Measurements from ENCODE around the gene CCR7.

The CCR7 gene

GRCh38 chr17:40524243-40524965 is 40.9 kb downstream of the CCR7 start:
- Histone ChIP-seq H3K9ac (no peak overlapping the region), H3K4me2 (no peak overlapping the region), H3K79me2 (ENCODE audit: insufficient read depth, low read depth) (no peaks in the 10 kb centered on the region), H2AFZ (ENCODE audit: low read depth) (no peak overlapping the region), H3K27ac (no peak overlapping the region), H3K27me3 (ENCODE audit: insufficient read depth, low read depth) (no peaks in the 10 kb centered on the region), H3K4me3 (IDR thresholded peaks at IDR 0.05; ENCODE audit: insufficient read depth, low read depth, low read length) (no peak overlapping the region), H3K4me1 (ENCODE audit: low read depth, poor library complexity, severe bottlenecking) (peaks cover 22% of the 10 kb centered on the region), H4K20me1 (ENCODE audit: insufficient read depth) (no peaks in the 10 kb centered on the region), H3K36me3 (ENCODE audit: insufficient read depth) (no peaks in the 10 kb centered on the region)
- TF ChIP-seq CTCF (conservative IDR thresholded peaks at IDR 0.05; ENCODE audit: low read depth, low read length): no peak

DNA sequence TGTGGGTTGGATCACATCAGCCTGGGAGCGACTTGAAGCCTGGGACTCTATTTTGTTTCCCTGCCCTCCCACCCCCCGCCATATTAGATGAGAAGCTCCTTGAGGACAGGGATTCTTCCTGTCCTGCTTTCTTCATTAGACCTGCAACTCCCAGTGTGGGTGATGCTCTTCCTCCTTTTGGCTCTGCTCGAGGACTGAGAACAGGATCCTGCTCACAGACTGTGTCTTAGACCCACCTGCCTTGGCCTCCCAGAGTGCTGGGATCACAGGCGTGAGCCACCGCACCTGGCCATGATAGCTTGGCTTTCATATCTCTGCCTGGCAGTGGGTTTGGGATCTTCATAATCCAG is 42.3 kb downstream of the CCR7 start:
- TF ChIP-seq CTCF (conservative IDR thresholded peaks at IDR 0.05; ENCODE audit: low read depth, low read length): no peak
- H2AFZ ChIP-seq (ENCODE audit: low read depth): no peak overlapping the region
- no peaks in the 10 kb centered on the region for H3K79me2 ChIP-seq (ENCODE audit: insufficient read depth, low read depth)
- H4K20me1 ChIP-seq (ENCODE audit: insufficient read depth): no peaks in the 10 kb centered on the region
- no peaks in the 10 kb centered on the region for H3K36me3 ChIP-seq (ENCODE audit: insufficient read depth)
- no peak overlapping the region for H3K4me2 ChIP-seq
- H3K4me3 ChIP-seq (IDR thresholded peaks at IDR 0.05; ENCODE audit: insufficient read depth, low read depth, low read length): no peak overlapping the region
- peaks cover 16% of the 10 kb centered on the region for H3K4me1 ChIP-seq (ENCODE audit: low read depth, poor library complexity, severe bottlenecking)
- no peak overlapping the region for H3K9ac ChIP-seq
- no peak overlapping the region for H3K27ac ChIP-seq
- H3K27me3 ChIP-seq (ENCODE audit: insufficient read depth, low read depth): no peaks in the 10 kb centered on the region

- Histone ChIP-seq H3K27ac (no peak overlapping the region), H3K36me3 (ENCODE audit: insufficient read depth) (no peaks in the 10 kb centered on the region), H3K4me3 (IDR thresholded peaks at IDR 0.05; ENCODE audit: insufficient read depth, low read depth, low read length) (no peak overlapping the region), H2AFZ (ENCODE audit: low read depth) (no peak overlapping the region), H3K4me1 (ENCODE audit: low read depth, poor library complexity, severe bottlenecking) (peaks cover 16% of the 10 kb centered on the region), H3K9ac (no peak overlapping the region), H4K20me1 (ENCODE audit: insufficient read depth) (no peaks in the 10 kb centered on the region), H3K79me2 (ENCODE audit: insufficient read depth, low read depth) (no peaks in the 10 kb centered on the region), H3K4me2 (no peak overlapping the region), H3K27me3 (ENCODE audit: insufficient read depth, low read depth) (no peaks in the 10 kb centered on the region)
- TF ChIP-seq CTCF (conservative IDR thresholded peaks at IDR 0.05; ENCODE audit: low read depth, low read length): no peak
Measured at GRCh38 chr17:40522250-40522960, 42.9 kb downstream of the CCR7 start.

DNA sequence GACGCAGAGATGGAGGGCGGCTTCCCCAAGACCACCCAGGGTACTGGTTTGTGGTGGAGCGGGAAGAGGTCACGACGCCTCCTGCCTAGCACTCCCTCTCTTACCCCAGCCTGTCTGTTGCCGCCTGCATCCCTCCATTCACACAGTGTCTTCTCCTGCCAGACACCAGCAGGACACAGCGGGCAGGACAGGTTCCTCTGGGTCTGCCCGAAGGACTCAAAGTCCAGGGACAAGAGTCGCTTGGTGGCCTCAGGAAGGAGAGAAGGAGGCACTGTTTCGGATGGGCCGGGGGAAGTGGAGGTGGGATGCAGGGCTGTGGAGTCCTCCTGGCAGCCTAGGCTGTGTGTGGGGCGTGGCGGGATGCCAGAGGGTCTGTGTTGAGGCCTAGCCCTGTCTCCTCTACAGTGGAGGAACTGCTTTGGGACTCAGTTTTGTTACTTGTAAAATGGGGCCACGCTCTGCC is 44.2 kb downstream of the CCR7 start:
- Histone ChIP-seq H3K4me3 (IDR thresholded peaks at IDR 0.05; ENCODE audit: insufficient read depth, low read depth, low read length) (no peak overlapping the region), H3K9ac (no peak overlapping the region), H3K27ac (no peak overlapping the region), H2AFZ (ENCODE audit: low read depth) (no peak overlapping the region), H3K4me1 (ENCODE audit: low read depth, poor library complexity, severe bottlenecking) (peaks cover 29% of the 10 kb centered on the region), H3K4me2 (no peak overlapping the region), H3K27me3 (ENCODE audit: insufficient read depth, low read depth) (no peaks in the 10 kb centered on the region), H3K36me3 (ENCODE audit: insufficient read depth) (no peaks in the 10 kb centered on the region), H4K20me1 (ENCODE audit: insufficient read depth) (no peaks in the 10 kb centered on the region), H3K79me2 (ENCODE audit: insufficient read depth, low read depth) (no peaks in the 10 kb centered on the region)
- no peak for TF ChIP-seq CTCF (conservative IDR thresholded peaks at IDR 0.05; ENCODE audit: low read depth, low read length)

Measured in KMS-11 (cell line).